Tibial nerve (tissue), 4 donors: ENCODE measurements around the gene PPIH. TPM values are rescaled to one million over a fixed set of nuclear protein-coding genes. Genes with fewer than 3 reads are reported as not detected.
A peak's percentile ranks its signal among the peaks of the same experiment; 100 is the strongest.
"Not testable (repeated sequence)": the region's sequence is repeated elsewhere in the genome, so short reads cannot be mapped to it uniquely, and the experiment has no call there.

ENCODE experiments used
- DNase-seq, 2 donors: peaks; one replicate each; pipeline ENCODE4 v3.0.0-alpha.2; 2019; ENCODE audit warnings: low spot score in 2 of 2
- H3K27ac ChIP-seq, 4 donors: fragments of 200-600 bp; sonication (generic) in 3 of 4; one replicate each; pipeline ENCODE4 v1.5.1; 2017 to 2019; ENCODE audit warnings: mild to moderate bottlenecking in 1 of 4
- H3K27me3 ChIP-seq, 2 donors: fragments of 200-600 bp; sonication (generic) in 1 of 2; one replicate each; pipeline versions ENCODE4 v1.5.1 to v1.6.0; 2017 to 2019
- H3K36me3 ChIP-seq, 3 donors: fragments of 200-600 bp; sonication (generic); one replicate each; pipeline ENCODE4 v1.5.1; 2018 to 2019
- H3K4me1 ChIP-seq, 4 donors: fragments of 200-600 bp; sonication (generic) in 3 of 4; one replicate each; pipeline ENCODE4 v1.5.1; 2017 to 2019
- H3K4me3 ChIP-seq, 4 donors: fragments of 200-600 bp; sonication (generic) in 3 of 4; one replicate each; pipeline ENCODE4 v1.5.1; 2017 to 2019; ENCODE audit warnings: mild to moderate bottlenecking in 1 of 4, moderate library complexity in 1 of 4
- H3K9me3 ChIP-seq, 4 donors: fragments of 200-600 bp; sonication (generic) in 3 of 4; one replicate each; pipeline ENCODE4 v1.5.1; 2017 to 2019
- EP300 ChIP-seq, 2 donors: sonication (generic); formaldehyde crosslinking; IDR thresholded peaks; one replicate each; pipeline ENCODE4 v1.6.1; 2017; ENCODE audit warnings: antibody characterized with exemption in 2 of 2, mild to moderate bottlenecking in 1 of 2
- POLR2A ChIP-seq, 2 donors: fragments of 450-650 bp; IDR thresholded peaks; one replicate each; pipeline ENCODE4 v1.6.1; 2017; ENCODE audit warnings: antibody characterized with exemption in 2 of 2, mild to moderate bottlenecking in 2 of 2, moderate library complexity in 2 of 2
- WGBS, 2 donors: methylation state at CpG; one replicate each; pipeline ENCODE4 v1.1.5; 2018; 5-methylcytosine and 5-hydroxymethylcytosine counted together
- total RNA-seq, 4 donors: library from RNA; depleted of rRNA; stranded (reverse); fragments of >200 nt; gene quantifications; one replicate each; pipeline ENCODE4 v1.1.0, GENCODE V29; 2016
- TF ChIP-seq, protein P1 (sequence below), 5 experiments: fragments of 200-600 bp in 3 of 5; fragments of 450-650 bp in 2 of 5; sonication (generic) in 3 of 5; IDR thresholded peaks; one replicate each; pipeline ENCODE4 v1.5.1; 2016 to 2019; ENCODE audit warnings: antibody characterized with exemption in 5 of 5, mild to moderate bottlenecking in 3 of 5, moderate library complexity in 2 of 5

PPIH gene
- total RNA-seq, 4 donors from 2014 or later: 22.4 to 33.6 (median 28.1) TPM

- DNase-seq: peak; percentile 94 to 99
- Histone ChIP-seq H3K36me3 (peaks cover 0 to 2% (median 0%) of the 10 kb centered on the region in 3 donors), H3K4me3 (peak within 1 kb of the TSS; percentile 77 to 100 (median 96)), H3K27me3 (no peaks in the 10 kb centered on the region), H3K4me1 (peaks cover 0 to 58% (median 39%) of the 10 kb centered on the region in 4 donors), H3K9me3 (no peaks in the 10 kb centered on the region), H3K27ac (peak within 1 kb of the TSS; percentile 92 to 98 (median 97))
- TF ChIP-seq EP300 (IDR thresholded peaks at IDR 0.05) (peak in 1 of 2 donors; percentile 96), POLR2A (IDR thresholded peaks at IDR 0.05) (peak; percentile 67 to 83)
- TF ChIP-seq, protein P1, sequence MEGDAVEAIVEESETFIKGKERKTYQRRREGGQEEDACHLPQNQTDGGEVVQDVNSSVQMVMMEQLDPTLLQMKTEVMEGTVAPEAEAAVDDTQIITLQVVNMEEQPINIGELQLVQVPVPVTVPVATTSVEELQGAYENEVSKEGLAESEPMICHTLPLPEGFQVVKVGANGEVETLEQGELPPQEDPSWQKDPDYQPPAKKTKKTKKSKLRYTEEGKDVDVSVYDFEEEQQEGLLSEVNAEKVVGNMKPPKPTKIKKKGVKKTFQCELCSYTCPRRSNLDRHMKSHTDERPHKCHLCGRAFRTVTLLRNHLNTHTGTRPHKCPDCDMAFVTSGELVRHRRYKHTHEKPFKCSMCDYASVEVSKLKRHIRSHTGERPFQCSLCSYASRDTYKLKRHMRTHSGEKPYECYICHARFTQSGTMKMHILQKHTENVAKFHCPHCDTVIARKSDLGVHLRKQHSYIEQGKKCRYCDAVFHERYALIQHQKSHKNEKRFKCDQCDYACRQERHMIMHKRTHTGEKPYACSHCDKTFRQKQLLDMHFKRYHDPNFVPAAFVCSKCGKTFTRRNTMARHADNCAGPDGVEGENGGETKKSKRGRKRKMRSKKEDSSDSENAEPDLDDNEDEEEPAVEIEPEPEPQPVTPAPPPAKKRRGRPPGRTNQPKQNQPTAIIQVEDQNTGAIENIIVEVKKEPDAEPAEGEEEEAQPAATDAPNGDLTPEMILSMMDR (IDR thresholded peaks at IDR 0.05): peak in 1 of 5 experiments; percentile 37
- 0% methylated on average over 47 to 48 of the region's 54 CpGs for WGBS, 2 donors
Observed at GRCh38 chr1:42681741-42682483, 23.7 kb downstream of the PPIH start, which contains the start of gene YBX1. TSS of gene YBX1 (plus strand) at chr1:42682418. CDS start at chr1:42682566, 148 bp downstream.

DNA sequence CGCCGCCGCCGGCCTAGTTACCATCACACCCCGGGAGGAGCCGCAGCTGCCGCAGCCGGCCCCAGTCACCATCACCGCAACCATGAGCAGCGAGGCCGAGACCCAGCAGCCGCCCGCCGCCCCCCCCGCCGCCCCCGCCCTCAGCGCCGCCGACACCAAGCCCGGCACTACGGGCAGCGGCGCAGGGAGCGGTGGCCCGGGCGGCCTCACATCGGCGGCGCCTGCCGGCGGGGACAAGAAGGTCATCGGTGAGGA lies 24.2 kb downstream of the PPIH start:
- not testable (repeated sequence) for H3K36me3 ChIP-seq, H3K27me3 ChIP-seq, H3K9me3 ChIP-seq, DNase-seq
- peak overlapping the region; percentile 92 to 98 (median 97) for H3K27ac ChIP-seq
- H3K4me1 ChIP-seq: peaks cover 0 to 63% (median 43%) of the 10 kb centered on the region in 4 donors
- H3K4me3 ChIP-seq: peak overlapping the region; percentile 58 to 100 (median 96)
- 0 to 2% methylated on average over 8 to 21 of the region's 33 CpGs for WGBS, 2 donors

- Histone ChIP-seq H3K4me1 (peaks cover 0 to 69% (median 43%) of the 10 kb centered on the region in 4 donors), H3K27me3 (no peaks in the 10 kb centered on the region), H3K36me3 (no peaks in the 10 kb centered on the region), H3K4me3 (peak overlapping the region; percentile 58 to 100 (median 96)), H3K27ac (peak overlapping the region; percentile 92 to 98 (median 97)), H3K9me3 (no peaks in the 10 kb centered on the region)
- DNase-seq: peak; percentile 48 to 50
- 0 to 1% methylated on average over 10 to 64 of the region's 103 CpGs for WGBS, 2 donors
- peak in 1 of 2 donors; percentile 76 for TF ChIP-seq EP300 (IDR thresholded peaks at IDR 0.05)
- peak; percentile 21 to 38 for TF ChIP-seq POLR2A (IDR thresholded peaks at IDR 0.05)
- TF ChIP-seq, protein P1 (IDR thresholded peaks at IDR 0.05): peak in 1 of 5 experiments; percentile 21
Observed at GRCh38 chr1:42682739-42683531, 24.7 kb downstream of the PPIH start.

DNA sequence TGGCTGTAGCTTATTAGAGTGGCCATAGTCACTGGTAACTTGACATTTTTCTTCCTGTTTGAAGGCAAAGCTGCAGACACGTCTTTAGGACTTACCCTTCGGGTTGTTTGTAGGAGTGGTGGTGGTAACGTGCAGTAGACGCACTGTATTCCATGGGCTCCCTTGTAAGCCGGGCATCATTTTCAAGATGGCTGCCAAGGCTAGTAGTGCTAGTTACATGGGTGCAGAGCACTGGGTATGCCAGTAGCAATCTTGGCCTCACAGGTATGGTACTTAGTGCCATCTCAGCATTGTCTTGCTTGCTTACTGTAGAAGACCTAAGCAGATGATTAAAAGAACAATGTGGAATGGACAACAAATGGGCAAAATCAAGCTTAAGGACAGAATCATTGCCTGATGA lies 25.9 kb downstream of the PPIH start:
- H3K27me3 ChIP-seq: no peaks in the 10 kb centered on the region
- H3K4me1 ChIP-seq: peaks cover 0 to 80% (median 45%) of the 10 kb centered on the region in 4 donors
- no peaks in the 10 kb centered on the region for H3K9me3 ChIP-seq
- H3K36me3 ChIP-seq: no peaks in the 10 kb centered on the region
- no peak for DNase-seq
- no peak for TF ChIP-seq EP300 (IDR thresholded peaks at IDR 0.05)
- TF ChIP-seq, protein P1 (IDR thresholded peaks at IDR 0.05): no peak
- no peak for TF ChIP-seq POLR2A (IDR thresholded peaks at IDR 0.05)
- peak overlapping the region in 2 of 4 donors; percentile 92 to 99 for H3K4me3 ChIP-seq
- H3K27ac ChIP-seq: no peak overlapping the region
- WGBS, 2 donors: 26 to 31% methylated on average over 5 of the region's 5 CpGs

DNA sequence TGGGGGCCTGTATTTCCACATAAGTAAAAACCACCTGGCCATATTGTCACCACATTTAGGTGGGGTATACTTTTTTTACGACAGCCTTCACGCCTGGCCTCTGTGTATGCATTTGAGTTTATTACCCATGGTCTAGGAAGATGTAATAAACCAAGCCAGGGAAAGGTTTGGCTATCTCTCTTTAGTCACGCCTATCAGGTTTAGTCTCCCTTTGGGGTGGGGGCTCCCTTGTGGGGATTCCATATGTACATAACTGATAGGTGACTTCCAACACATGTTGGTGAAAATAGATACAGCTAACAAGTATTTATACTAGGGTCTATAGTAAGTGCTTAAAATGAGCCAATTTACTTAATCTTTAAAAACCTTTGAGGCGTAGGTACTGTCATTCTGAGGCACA lies 28.2 kb downstream of the PPIH start:
- H3K9me3 ChIP-seq: no peaks in the 10 kb centered on the region
- TF ChIP-seq POLR2A (IDR thresholded peaks at IDR 0.05) (no peak), EP300 (IDR thresholded peaks at IDR 0.05) (no peak)
- no peaks in the 10 kb centered on the region for H3K27me3 ChIP-seq
- H3K36me3 ChIP-seq: no peaks in the 10 kb centered on the region
- H3K27ac ChIP-seq: no peak overlapping the region
- WGBS, 2 donors: 75 to 80% methylated on average over 4 of the region's 4 CpGs
- H3K4me3 ChIP-seq: no peak overlapping the region
- H3K4me1 ChIP-seq: peaks cover 0 to 80% (median 51%) of the 10 kb centered on the region in 4 donors
- no peak for DNase-seq

GRCh38 chr1:42689912-42690311 lies 31.7 kb downstream of the PPIH start:
- TF ChIP-seq, protein P1 (IDR thresholded peaks at IDR 0.05): no peak
- TF ChIP-seq POLR2A (IDR thresholded peaks at IDR 0.05) (no peak), EP300 (IDR thresholded peaks at IDR 0.05) (no peak)
- Histone ChIP-seq H3K27ac (no peak overlapping the region), H3K4me3 (no peak overlapping the region), H3K4me1 (peaks cover 0 to 92% (median 42%) of the 10 kb centered on the region in 4 donors), H3K9me3 (no peaks in the 10 kb centered on the region), H3K36me3 (peaks cover 0 to 3% (median 0%) of the 10 kb centered on the region in 3 donors), H3K27me3 (no peaks in the 10 kb centered on the region)
- 88 to 91% methylated on average over 3 of the region's 3 CpGs for WGBS, 2 donors
- DNase-seq: no peak
